ENCODE results near the gene IFT81. TPM values are rescaled to one million over a fixed set of nuclear protein-coding genes. Genes with fewer than 3 reads are reported as not detected.
"Not testable (repeated sequence)": the region's sequence is repeated elsewhere in the genome, so short reads cannot be mapped to it uniquely, and the experiment has no call there.

IFT81 gene
- polyA plus RNA-seq, 1 donor: 61.2 TPM

GRCh38 chr12:110246636-110247339 is 122.6 kb downstream of the IFT81 start:
- no peak for DNase-seq

- DNase-seq: no peak
These were observed 123.4 kb downstream of the IFT81 start for GRCh38 chr12:110247340-110248095.

GRCh38 chr12:110248096-110248447 is 123.9 kb downstream of the IFT81 start:
- DNase-seq: no peak

GRCh38 chr12:110249105-110249504 is 124.9 kb downstream of the IFT81 start:
- DNase-seq: no peak

GRCh38 chr12:110249716-110250225 is 125.6 kb downstream of the IFT81 start:
- DNase-seq: no peak

- DNase-seq: no peak
These were observed 127.2 kb downstream of the IFT81 start for GRCh38 chr12:110251381-110251780.

DNA sequence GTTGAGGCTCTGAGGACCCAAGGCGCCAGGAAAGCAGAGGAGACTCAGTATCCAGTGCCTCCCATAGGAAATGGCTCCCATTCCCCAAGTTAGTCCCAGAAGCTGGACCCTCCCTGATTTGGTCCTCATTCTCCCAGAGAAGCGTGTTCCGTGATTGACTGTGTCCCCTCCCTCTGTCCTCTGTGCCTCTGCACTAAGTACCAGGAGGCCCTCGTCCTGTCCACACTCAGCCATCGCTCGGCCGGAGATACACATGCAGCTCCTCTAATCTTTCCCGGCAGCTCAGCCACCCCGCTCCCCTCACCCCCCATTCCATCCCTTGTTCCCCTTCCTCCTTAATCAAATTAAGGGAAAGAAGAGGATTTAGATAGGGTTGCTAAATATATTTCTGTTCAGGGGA is 128.6 kb downstream of the IFT81 start:
- DNase-seq: no peak

- DNase-seq: no peak
These were observed 129.0 kb downstream of the IFT81 start for GRCh38 chr12:110253176-110253575.

DNA sequence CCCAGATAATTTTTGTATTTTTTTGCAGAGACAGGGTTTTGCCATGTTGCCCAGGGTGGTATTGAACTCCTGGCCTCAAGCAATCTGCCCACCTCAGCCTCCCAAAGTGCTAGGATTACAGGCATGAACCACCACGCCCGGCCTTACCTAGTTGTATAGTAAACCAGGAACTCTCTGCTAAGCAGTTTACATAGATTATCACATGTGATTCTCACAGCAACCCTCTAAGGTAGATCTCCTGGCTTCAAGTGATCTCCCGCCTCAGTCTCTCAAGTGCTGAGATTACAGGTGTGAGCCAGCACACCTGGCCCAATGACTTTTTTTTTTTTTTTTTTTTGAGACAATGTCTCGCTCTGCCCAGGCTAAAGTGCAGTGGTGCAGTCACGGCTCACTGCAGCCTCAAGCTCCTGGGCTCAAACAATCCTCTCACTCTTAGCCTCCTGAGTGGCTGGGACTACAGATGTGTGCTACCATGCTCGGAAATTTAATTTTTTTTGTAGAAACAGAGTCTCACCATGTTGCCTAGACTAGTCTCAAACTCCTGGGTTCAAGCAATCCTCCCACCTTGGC is 130.9 kb downstream of the IFT81 start:
- no peak for DNase-seq

- not testable (repeated sequence) for DNase-seq
These were observed 131.8 kb downstream of the IFT81 start for GRCh38 chr12:110255890-110256456.

- no peak for DNase-seq
These were observed 132.7 kb downstream of the IFT81 start for GRCh38 chr12:110256780-110257431.

DNA sequence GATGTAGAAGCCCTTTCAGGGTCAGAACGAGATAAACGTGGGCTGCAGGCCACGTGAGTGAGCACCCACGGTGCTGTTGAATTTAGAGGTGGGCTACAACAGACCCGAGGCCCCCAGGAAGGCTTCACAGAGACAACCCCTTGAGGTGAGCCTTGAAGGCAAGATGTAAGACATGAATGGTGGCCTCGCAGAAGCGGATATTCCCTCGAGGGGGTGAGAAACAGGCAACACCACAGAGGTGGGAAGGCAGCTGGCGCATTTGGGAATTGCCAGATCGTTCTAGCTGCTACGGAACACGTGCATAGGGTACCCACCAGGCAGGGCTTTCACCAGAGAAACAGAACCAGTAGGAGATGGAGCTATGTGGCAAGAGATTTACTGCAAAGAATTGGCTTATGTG is 134.3 kb downstream of the IFT81 start:
- DNase-seq: no peak

DNA sequence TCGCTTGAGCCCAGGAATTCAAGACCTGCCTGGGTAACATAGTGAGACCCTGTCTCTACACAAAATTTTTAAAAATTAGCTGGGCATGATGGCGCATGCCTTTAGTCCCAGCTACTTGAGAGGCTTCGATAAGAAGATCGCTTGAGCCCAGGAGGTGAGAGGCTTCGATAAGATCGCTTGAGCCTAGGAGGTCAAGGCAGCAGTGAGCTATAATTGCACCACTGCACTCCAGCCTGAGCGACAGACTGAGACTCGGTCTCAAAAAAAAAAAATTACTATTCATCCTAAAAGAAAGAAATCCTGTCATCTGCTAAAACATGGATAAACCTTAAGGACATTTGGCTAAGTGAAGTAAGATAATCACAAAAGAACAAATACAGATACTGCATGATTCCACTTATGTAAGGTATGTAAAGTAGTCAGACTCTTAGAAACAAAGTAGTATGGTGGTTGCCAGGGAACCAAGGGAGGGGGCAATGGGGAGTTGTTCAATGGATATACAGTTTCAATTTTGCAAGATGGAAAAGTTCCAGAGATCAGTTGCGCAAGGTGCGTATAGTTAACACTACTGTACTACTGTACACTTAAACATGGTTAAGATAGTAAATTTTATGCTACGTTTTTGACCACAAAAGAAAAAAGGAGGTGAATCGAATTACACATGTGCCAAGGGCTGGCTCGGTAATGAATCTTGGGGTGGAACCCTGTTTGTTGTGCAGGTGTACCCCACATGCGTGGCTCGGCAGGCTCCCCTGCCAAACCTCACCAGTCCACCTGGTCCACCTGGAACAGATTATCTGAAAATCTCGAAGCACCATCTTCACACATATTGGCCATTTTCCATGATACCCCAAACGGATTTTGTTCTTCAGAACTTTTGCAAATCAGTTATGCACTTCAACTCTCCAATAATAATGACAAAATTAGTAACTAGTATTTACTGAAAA is 138.6 kb downstream of the IFT81 start:
- DNase-seq: no peak

- DNase-seq: no peak
These were observed 142.3 kb downstream of the IFT81 start for GRCh38 chr12:110266381-110266960.

DNA sequence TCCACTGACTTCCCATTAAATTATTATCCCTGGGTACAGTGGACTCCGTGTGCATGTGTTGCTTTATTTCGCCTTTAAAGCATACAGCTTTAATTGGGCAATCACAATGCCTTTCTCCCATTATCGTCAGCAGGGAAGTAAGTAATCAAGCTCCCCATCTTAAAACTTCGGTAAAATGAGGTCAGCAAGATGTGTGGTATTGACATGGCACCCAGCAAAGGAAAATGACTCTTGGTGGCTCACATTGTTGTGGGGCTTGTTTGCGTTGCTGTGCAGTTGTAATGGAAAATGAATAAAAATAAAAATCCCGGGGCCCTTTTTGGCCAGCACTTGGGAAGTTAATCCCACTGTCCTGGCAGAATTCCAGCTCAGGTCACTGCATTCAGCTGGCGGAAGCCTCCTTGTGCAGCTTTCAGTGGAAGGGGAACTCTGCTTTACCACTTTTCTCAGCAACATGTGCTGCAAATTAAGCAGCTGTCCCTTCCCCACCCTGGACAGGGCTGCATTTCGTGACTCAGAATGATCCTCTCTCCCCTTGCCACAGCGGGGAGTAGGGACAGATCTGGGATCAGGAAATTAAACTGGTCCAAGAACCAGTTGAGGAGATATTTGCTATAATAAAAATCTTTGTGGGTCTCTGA is 142.9 kb downstream of the IFT81 start:
- DNase-seq: no peak

Other genes starting within 250 kb of the IFT81 start
- gene GLTP, start 243.8 kb upstream of the IFT81 start, polyA plus RNA-seq (ENCODE audit: insufficient read length): 34.2 TPM
- 32.3 TPM for gene TCHP, start 224.1 kb upstream of the IFT81 start, polyA plus RNA-seq (ENCODE audit: insufficient read length)
- 54.5 TPM for gene GIT2, start 128.0 kb upstream of the IFT81 start, polyA plus RNA-seq (ENCODE audit: insufficient read length)
- gene ANKRD13A, start 124.9 kb upstream of the IFT81 start, polyA plus RNA-seq (ENCODE audit: insufficient read length): 50.5 TPM
- gene C12orf76, start 75.8 kb upstream of the IFT81 start, polyA plus RNA-seq (ENCODE audit: insufficient read length): 39.4 TPM
- gene ATP2A2, start 156.9 kb downstream of the IFT81 start, polyA plus RNA-seq (ENCODE audit: insufficient read length): 174 TPM

Data from left kidney (tissue), 2 donors.